ENCODE measurements around the gene SOCS3. TPM values are rescaled to one million over a fixed set of nuclear protein-coding genes. Genes with fewer than 3 reads are reported as not detected.

Gene SOCS3
- total RNA-seq, 4 donors from 2014 or later: 23.7 to 76.5 (median 59.7) TPM

GRCh38 chr17:78349891-78350642 lies 9.8 kb downstream of the SOCS3 start:
- WGBS, 2 donors: 73% methylated on average over 4 of the region's 4 CpGs
- TF ChIP-seq, protein P1, sequence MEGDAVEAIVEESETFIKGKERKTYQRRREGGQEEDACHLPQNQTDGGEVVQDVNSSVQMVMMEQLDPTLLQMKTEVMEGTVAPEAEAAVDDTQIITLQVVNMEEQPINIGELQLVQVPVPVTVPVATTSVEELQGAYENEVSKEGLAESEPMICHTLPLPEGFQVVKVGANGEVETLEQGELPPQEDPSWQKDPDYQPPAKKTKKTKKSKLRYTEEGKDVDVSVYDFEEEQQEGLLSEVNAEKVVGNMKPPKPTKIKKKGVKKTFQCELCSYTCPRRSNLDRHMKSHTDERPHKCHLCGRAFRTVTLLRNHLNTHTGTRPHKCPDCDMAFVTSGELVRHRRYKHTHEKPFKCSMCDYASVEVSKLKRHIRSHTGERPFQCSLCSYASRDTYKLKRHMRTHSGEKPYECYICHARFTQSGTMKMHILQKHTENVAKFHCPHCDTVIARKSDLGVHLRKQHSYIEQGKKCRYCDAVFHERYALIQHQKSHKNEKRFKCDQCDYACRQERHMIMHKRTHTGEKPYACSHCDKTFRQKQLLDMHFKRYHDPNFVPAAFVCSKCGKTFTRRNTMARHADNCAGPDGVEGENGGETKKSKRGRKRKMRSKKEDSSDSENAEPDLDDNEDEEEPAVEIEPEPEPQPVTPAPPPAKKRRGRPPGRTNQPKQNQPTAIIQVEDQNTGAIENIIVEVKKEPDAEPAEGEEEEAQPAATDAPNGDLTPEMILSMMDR (IDR thresholded peaks at IDR 0.05): no peak
- no peak for TF ChIP-seq POLR2A (IDR thresholded peaks at IDR 0.05)
- no peak for TF ChIP-seq EP300 (IDR thresholded peaks at IDR 0.05)
- H3K9me3 ChIP-seq: no peaks in the 10 kb centered on the region
- H3K4me3 ChIP-seq: no peak overlapping the region
- no peak for DNase-seq (ENCODE audit: low spot score in 2 of 2)
- peaks cover 3 to 72% (median 36%) of the 10 kb centered on the region in 4 donors for H3K4me1 ChIP-seq
- H3K27me3 ChIP-seq: no peaks in the 10 kb centered on the region
- peak overlapping the region in 2 of 4 donors; percentile 96 for H3K27ac ChIP-seq
- H3K36me3 ChIP-seq: no peaks in the 10 kb centered on the region

DNA sequence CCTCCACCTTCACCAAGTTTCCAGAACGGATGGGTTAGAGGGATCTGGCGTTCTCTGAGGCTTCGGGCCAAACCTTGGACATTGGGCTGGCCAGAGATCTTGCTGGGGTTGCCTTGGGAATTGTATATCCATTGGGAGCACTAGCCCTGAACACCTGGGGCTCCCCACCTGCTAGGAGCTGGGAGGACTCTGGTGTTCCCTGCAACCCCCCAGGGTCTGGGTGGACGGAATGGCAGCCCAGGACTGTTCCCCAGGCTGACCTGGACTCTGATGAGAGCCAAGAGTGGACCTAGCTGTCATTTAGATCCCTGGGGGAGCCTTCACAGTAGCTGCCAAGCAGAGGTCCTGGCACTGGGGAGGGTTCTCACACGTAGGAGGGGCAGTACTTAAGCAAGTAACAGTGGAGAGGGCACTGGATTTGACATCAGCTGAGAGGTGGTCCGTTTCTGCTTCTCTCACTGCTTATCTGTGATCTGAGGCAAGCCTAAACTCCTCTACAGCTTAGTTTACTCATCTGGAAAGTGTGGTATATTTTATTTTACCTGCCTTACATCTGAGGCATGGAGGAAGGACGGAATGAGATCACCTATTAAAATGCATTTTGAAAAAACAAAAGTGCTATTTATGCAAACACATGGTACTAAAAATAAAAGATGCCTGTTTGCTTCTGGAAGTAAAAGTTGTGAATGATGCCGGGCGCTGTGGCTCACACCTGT lies 11.7 kb downstream of the SOCS3 start:
- DNase-seq (ENCODE audit: low spot score in 2 of 2): no peak
- Histone ChIP-seq H3K4me3 (no peak overlapping the region), H3K36me3 (no peaks in the 10 kb centered on the region), H3K4me1 (peaks cover 3 to 72% (median 38%) of the 10 kb centered on the region in 4 donors), H3K27ac (no peak overlapping the region), H3K27me3 (no peaks in the 10 kb centered on the region), H3K9me3 (no peaks in the 10 kb centered on the region)
- TF ChIP-seq, protein P1 (IDR thresholded peaks at IDR 0.05): no peak
- no peak for TF ChIP-seq EP300 (IDR thresholded peaks at IDR 0.05)
- TF ChIP-seq POLR2A (IDR thresholded peaks at IDR 0.05): no peak
- 82 to 85% methylated on average over 9 of the region's 9 CpGs for WGBS, 2 donors

GRCh38 chr17:78347453-78347852 lies 12.4 kb downstream of the SOCS3 start:
- no peaks in the 10 kb centered on the region for H3K27me3 ChIP-seq
- no peak for DNase-seq (ENCODE audit: low spot score in 2 of 2)
- H3K4me3 ChIP-seq: no peak overlapping the region
- no peak overlapping the region for H3K27ac ChIP-seq
- 72 to 96% methylated on average over 2 to 3 of the region's 3 CpGs for WGBS, 2 donors
- H3K36me3 ChIP-seq: no peaks in the 10 kb centered on the region
- no peak for TF ChIP-seq POLR2A (IDR thresholded peaks at IDR 0.05)
- TF ChIP-seq, protein P1 (IDR thresholded peaks at IDR 0.05): no peak
- no peak for TF ChIP-seq EP300 (IDR thresholded peaks at IDR 0.05)
- H3K4me1 ChIP-seq: peaks cover 4 to 75% (median 41%) of the 10 kb centered on the region in 4 donors
- no peaks in the 10 kb centered on the region for H3K9me3 ChIP-seq

DNA sequence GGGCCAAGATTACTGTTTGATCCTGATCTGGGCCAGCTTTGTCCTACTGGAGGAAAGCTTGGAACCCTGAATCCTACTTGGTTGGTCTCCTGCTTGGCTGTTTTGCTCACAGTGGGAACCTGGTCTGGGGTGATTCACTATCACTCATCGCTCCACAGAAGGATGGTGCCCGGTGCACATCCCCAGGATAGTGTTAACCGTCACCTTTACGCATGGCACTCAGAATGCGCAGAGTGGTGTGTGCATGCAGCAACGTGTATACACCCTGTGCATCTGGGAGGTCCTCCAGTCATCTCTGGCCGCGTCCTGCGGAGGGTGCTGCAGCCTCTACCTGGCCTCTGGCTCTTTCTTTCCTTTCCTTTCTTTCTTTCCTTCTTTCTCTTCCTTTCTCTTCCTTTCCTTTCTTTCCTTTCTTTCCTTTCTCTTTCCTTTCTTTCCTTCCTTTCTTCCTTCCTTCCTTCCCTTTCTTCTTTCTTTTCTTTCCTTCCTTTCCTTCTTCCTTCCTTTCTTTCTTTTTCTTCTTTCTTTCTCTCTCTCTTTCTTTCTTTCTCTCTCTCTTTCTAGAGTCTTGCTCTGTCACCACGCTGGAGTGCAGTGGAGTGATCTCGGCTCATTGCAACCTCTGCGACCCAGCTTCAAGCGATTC lies 13.1 kb downstream of the SOCS3 start:
- no peaks in the 10 kb centered on the region for H3K9me3 ChIP-seq
- no peak overlapping the region for H3K27ac ChIP-seq
- WGBS, 2 donors: 91 to 94% methylated on average over 13 of the region's 13 CpGs
- H3K4me3 ChIP-seq: no peak overlapping the region
- no peak for DNase-seq (ENCODE audit: low spot score in 2 of 2)
- H3K36me3 ChIP-seq: no peaks in the 10 kb centered on the region
- H3K4me1 ChIP-seq: peaks cover 5 to 73% (median 39%) of the 10 kb centered on the region in 4 donors
- no peak for TF ChIP-seq EP300 (IDR thresholded peaks at IDR 0.05)
- no peaks in the 10 kb centered on the region for H3K27me3 ChIP-seq

DNA sequence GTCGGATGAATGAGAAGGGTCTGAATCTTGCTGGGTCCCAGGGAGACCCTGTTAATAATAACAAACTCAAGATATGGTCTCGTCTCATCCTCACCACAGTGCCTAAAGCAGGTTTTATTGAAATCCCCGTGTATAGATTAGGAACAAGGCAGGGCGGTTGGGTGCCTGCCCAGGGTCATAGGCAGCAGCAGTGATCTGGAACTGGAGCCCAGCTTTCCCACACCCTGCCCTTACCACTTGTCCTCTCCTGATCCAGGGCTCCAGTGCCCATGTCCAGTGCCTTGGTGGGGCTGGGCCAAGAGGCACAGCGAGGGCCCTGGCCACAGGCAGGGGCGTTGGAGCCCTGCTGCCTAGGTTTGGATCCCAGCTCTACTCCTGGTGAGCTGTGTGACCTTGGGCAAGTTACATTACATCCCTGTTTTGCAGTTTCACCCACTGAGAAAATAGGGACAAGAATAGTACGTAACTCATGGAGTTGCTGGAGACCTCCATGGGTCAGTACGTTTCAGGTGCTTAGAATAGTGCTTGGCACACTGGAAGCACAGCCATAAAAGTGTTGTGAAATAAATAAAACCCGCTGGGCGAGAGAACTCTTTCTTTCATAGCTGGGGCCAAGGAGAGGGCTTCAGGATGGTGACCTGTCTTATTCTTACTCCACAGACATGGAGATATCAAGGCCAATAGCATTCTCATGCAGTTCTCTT lies 13.9 kb downstream of the SOCS3 start:
- H3K36me3 ChIP-seq: no peaks in the 10 kb centered on the region
- WGBS, 2 donors: 91 to 92% methylated on average over 10 of the region's 10 CpGs
- H3K9me3 ChIP-seq: no peaks in the 10 kb centered on the region
- TF ChIP-seq EP300 (IDR thresholded peaks at IDR 0.05): no peak
- TF ChIP-seq, protein P1 (IDR thresholded peaks at IDR 0.05): no peak
- TF ChIP-seq POLR2A (IDR thresholded peaks at IDR 0.05): no peak
- no peak for DNase-seq (ENCODE audit: low spot score in 2 of 2)
- H3K4me1 ChIP-seq: peaks cover 5 to 72% (median 41%) of the 10 kb centered on the region in 4 donors
- no peak overlapping the region for H3K4me3 ChIP-seq
- H3K27ac ChIP-seq: no peak overlapping the region
- H3K27me3 ChIP-seq: no peaks in the 10 kb centered on the region

Measured in tibial nerve (tissue), 4 donors.